ENCODE results near the gene TACR1.

Gene TACR1

DNA sequence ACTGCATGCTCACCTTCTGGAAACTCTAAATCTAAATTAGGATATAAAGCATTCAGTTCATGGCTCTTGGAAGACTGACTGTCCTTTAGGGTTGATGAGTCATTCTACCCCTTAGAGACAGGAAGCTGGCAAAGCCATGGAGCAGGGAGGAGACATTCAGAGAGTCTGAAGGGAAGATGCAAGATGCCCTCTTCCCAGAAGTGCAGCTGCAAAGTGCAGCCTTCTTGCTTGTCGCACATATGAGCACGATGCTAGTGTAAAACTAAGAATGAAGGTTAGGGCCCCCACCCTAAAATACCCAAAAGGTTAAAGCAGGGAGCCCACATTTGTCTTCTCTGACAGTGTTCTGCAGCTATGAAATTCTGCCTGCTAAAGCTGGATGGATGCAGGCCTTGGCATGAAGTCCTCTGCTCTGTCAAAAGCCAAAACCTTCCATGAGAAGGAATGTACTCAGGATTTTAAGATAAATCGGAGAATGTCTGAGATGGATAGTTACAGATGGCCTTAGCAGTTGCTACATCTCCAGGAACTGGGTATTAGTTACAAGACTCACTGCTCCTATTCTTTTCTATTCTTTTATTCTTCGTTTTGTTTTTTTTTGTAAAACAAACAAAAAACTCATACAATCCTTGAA lies 151.2 kb downstream of the TACR1 start:
- Histone ChIP-seq H3K4me1 (ENCODE audit: insufficient read depth, low read length) (peaks cover 5% of the 10 kb centered on the region; the same call in 1 of the 2 replicates), H3K36me3 (ENCODE audit: insufficient read depth, low read length) (no peaks in the 10 kb centered on the region), H3K9me3 (ENCODE audit: control insufficient read depth, insufficient read depth, low read length) (no peaks in the 10 kb centered on the region), H3K9ac (ENCODE audit: low read depth, low read length) (no peak overlapping the region)

DNA sequence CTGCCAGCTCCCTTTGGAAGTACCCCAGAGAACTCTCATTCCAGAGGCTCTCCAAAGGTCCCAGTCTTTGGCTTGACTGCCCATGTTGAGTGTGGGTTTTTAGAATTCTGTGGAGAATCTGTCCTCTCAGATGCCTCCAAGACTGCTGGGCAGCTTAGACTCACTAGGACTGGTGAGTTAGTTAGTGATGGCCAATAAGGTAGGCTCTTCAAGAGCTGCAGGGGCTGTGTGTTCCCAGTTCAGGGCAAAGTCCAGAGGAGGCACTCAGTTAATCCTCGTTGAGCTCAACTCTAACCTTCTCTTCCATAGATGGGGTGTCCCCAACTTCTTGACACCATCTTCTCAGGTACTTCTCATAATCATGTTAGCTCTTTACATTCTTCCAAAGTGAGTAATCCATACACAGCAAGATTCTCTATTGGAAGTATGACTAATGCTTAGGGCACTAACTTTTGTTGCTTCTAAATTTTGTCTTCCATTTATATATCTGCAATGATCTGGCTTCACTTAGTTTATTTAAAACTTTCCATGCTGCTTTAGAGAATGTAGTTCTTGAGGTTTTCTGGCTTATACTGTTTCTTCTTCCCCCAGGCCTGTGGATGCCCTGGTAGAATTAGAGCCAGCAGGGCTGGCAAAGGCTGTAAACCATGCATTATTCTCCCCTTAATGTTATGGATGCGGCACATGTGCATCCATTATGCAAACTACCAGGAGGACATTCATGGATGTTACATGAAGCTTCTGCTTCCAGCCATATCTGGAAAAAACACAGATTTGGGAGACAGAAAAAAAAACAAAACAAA lies 151.9 kb downstream of the TACR1 start:
- no peaks in the 10 kb centered on the region for H3K36me3 ChIP-seq (ENCODE audit: insufficient read depth, low read length)
- peaks cover 5% of the 10 kb centered on the region; the same call in 1 of the 2 replicates for H3K4me1 ChIP-seq (ENCODE audit: insufficient read depth, low read length)
- no peaks in the 10 kb centered on the region for H3K9me3 ChIP-seq (ENCODE audit: control insufficient read depth, insufficient read depth, low read length)

DNA sequence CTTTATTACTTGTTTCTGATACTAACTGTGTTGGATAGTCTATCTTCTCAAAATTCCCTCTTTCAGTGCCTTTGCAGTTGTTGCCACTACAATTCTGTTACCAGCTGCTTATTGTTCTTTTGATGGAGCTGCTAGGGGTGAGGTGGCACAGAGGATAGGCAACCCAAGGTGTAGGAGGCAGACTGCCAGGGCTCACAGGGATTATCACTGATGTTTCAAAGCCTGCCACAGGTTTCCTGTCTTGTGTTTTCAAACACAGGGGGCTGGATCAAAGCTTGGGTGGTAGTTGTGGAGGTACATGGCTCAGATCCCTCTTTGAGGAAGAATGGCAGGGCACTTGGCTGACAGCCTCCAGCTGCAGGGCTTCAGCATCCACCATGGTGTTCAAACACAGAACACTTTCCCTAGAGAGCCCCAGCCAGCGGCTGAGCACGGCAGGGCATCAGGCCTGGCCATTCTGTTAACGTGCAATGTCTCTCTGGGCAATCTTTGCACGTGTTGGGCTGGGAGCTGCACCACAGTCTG lies 153.7 kb downstream of the TACR1 start:
- H3K36me3 ChIP-seq (ENCODE audit: insufficient read depth, low read length): no peaks in the 10 kb centered on the region
- peaks cover 5% of the 10 kb centered on the region; the same call in 1 of the 2 replicates for H3K4me1 ChIP-seq (ENCODE audit: insufficient read depth, low read length)
- H3K9me3 ChIP-seq (ENCODE audit: control insufficient read depth, insufficient read depth, low read length): no peaks in the 10 kb centered on the region
- H3K9ac ChIP-seq (ENCODE audit: low read depth, low read length): no peak overlapping the region

More for the DNA sequence above, 151.9 kb downstream of the TACR1 start:
- H3K9ac ChIP-seq (ENCODE audit: low read depth, low read length): no peak overlapping the region

DNA sequence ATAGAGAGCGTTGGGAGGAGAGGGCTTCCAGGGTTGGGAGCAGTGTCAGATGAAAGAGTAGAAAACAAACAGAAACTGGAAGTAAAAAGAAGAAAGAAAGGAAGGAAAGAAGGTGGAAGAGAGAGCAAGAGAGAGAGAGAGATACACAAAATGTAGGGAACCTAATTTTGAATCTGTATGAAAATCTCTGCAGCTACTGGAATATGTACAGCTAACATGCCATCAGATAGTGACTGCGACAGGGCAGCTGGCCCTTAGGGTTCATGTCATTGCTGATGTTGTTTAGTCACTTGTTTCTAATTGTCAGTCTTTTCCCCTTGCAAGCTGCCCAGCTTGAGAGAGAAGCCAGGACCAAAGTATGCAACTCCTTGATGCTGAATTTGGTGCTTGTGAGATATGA lies 155.0 kb downstream of the TACR1 start:
- Histone ChIP-seq H3K9ac (ENCODE audit: low read depth, low read length) (no peak overlapping the region), H3K4me1 (ENCODE audit: insufficient read depth, low read length) (peaks cover 5% of the 10 kb centered on the region; the same call in 1 of the 2 replicates), H3K9me3 (ENCODE audit: control insufficient read depth, insufficient read depth, low read length) (no peaks in the 10 kb centered on the region), H3K36me3 (ENCODE audit: insufficient read depth, low read length) (no peaks in the 10 kb centered on the region)

DNA sequence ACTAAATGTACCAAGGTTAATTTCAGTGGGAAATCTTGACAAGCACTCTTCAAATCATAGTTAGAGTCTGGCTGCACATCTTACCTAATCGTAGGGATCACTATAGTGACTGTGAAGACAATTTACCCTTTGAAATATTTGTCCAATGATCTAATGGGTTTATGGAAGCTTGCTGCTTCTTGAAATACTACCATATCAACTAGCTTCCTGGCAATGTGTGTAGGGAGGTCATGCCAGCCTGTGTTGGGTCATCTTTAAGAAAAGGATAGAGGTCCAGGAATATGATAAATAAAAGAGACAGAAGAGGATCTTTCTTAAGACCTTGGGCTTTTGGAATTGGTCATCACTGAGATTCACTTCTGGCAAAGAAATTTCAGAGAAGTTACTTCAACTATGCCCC lies 156.5 kb downstream of the TACR1 start:
- no peaks in the 10 kb centered on the region for H3K36me3 ChIP-seq (ENCODE audit: insufficient read depth, low read length)
- H3K4me1 ChIP-seq (ENCODE audit: insufficient read depth, low read length): peaks cover 3% of the 10 kb centered on the region; the same call in 1 of the 2 replicates
- H3K9me3 ChIP-seq (ENCODE audit: control insufficient read depth, insufficient read depth, low read length): no peaks in the 10 kb centered on the region
- H3K9ac ChIP-seq (ENCODE audit: low read depth, low read length): no peak overlapping the region

GRCh38 chr2:75041731-75042600 lies 157.4 kb downstream of the TACR1 start:
- Histone ChIP-seq H3K9ac (ENCODE audit: low read depth, low read length) (no peak overlapping the region), H3K36me3 (ENCODE audit: insufficient read depth, low read length) (no peaks in the 10 kb centered on the region), H3K4me1 (ENCODE audit: insufficient read depth, low read length) (no peaks in the 10 kb centered on the region), H3K9me3 (ENCODE audit: control insufficient read depth, insufficient read depth, low read length) (no peaks in the 10 kb centered on the region)

DNA sequence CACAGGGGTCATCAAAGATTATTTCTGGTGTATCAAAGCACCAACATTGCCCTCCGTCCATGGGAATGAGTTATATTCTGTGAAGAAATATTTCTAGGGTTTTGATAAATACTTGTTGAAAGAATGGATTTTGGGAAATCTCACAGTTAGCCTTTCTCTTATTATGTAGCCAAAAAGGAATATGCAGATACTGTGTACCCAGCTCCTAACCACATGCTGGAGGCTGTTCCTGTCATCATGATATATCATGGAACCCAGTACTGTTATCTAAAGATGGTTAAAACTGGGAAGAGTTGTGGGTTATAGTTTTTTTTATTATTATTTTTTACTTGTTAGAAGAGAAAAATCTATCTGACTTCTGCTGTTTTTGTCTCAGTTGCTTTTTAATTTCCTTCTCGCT lies 158.1 kb downstream of the TACR1 start:
- Histone ChIP-seq H3K4me1 (ENCODE audit: insufficient read depth, low read length) (no peaks in the 10 kb centered on the region), H3K9me3 (ENCODE audit: control insufficient read depth, insufficient read depth, low read length) (no peaks in the 10 kb centered on the region), H3K36me3 (ENCODE audit: insufficient read depth, low read length) (no peaks in the 10 kb centered on the region), H3K9ac (ENCODE audit: low read depth, low read length) (no peak overlapping the region)

GRCh38 chr2:75035444-75036353 lies 163.6 kb downstream of the TACR1 start:
- Histone ChIP-seq H3K4me1 (ENCODE audit: insufficient read depth, low read length) (no peaks in the 10 kb centered on the region), H3K9me3 (ENCODE audit: control insufficient read depth, insufficient read depth, low read length) (no peaks in the 10 kb centered on the region), H3K9ac (ENCODE audit: low read depth, low read length) (no peak overlapping the region), H3K36me3 (ENCODE audit: insufficient read depth, low read length) (no peaks in the 10 kb centered on the region)

- H3K9me3 ChIP-seq (ENCODE audit: control insufficient read depth, insufficient read depth, low read length): no peaks in the 10 kb centered on the region
- no peak overlapping the region for H3K9ac ChIP-seq (ENCODE audit: low read depth, low read length)
- no peaks in the 10 kb centered on the region for H3K36me3 ChIP-seq (ENCODE audit: insufficient read depth, low read length)
- no peaks in the 10 kb centered on the region for H3K4me1 ChIP-seq (ENCODE audit: insufficient read depth, low read length)
Measured at GRCh38 chr2:75033516-75033915, 165.8 kb downstream of the TACR1 start.

DNA sequence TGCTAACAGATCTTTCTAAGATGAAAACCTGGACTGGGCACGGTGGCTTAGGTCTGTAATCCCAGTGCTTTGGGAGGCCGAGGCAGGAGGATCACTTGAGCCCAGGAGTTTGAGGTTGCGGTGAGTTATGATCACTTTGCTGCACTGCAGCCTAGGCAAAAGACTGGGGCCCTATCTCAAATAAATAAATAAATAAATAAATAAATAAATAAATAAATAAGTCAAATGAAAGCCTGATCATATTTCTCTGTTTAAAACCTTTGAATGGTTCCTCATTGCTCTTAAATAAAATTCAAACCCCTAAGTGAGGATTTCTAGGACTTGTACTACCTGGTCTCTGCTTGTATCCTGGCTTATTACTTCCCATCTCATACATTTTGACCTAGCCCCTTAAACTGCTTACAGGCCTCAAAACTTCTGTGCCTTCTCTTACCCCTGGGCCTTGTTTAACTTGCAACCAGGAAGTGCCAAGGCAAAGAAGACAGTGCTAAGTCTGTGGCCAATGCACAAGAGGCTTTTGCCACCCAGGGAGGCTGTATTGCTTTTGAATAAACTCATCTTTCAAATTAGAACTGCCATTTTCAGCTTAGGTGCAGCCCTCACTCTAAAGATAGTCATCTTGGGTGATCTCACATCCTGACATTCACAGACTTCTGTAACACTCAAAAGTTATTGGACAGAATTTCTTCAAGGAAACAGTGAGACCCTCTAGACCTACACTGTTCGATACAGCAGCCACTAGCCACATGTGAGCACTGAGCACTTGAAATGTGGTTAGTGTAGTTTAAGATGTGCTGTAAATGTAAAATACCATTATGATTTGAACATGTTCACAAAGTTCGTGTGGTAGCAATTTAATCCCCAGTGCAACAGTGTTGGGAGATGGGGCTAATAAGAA lies 167.2 kb downstream of the TACR1 start:
- Histone ChIP-seq H3K9me3 (ENCODE audit: control insufficient read depth, insufficient read depth, low read length) (no peaks in the 10 kb centered on the region), H3K9ac (ENCODE audit: low read depth, low read length) (no peak overlapping the region), H3K36me3 (ENCODE audit: insufficient read depth, low read length) (no peaks in the 10 kb centered on the region), H3K4me1 (ENCODE audit: insufficient read depth, low read length) (no peaks in the 10 kb centered on the region)

DNA sequence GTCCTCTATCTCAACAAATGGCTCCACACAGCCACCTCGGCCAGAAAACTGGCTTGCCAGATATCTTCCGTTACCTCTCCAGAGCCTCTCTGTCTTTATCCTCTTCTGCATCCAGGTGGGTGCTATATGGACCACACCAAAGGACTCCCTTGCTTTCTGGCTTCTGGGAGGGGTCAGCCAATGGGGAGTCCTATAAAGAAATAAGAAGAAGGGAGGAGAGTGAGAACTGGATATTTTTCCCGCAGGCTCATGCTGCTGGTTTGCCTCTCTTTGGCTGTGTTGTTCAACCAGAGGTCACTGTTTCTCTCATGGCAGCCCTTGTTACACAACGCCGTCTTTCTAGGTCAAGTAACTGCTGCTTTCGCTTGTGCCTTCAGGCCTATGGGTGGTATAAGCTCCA lies 168.1 kb downstream of the TACR1 start:
- Histone ChIP-seq H3K4me1 (ENCODE audit: insufficient read depth, low read length) (0 out of 2 replicates have a peak, but pooled peaks cover 2% of the 10 kb centered on the region), H3K36me3 (ENCODE audit: insufficient read depth, low read length) (no peaks in the 10 kb centered on the region), H3K9me3 (ENCODE audit: control insufficient read depth, insufficient read depth, low read length) (no peaks in the 10 kb centered on the region), H3K9ac (ENCODE audit: low read depth, low read length) (no peak overlapping the region)

GRCh38 chr2:75030218-75031009 lies 168.9 kb downstream of the TACR1 start:
- Histone ChIP-seq H3K9ac (ENCODE audit: low read depth, low read length) (no peak overlapping the region), H3K4me1 (ENCODE audit: insufficient read depth, low read length) (0 out of 2 replicates have a peak, but pooled peaks cover 5% of the 10 kb centered on the region), H3K9me3 (ENCODE audit: control insufficient read depth, insufficient read depth, low read length) (no peaks in the 10 kb centered on the region), H3K36me3 (ENCODE audit: insufficient read depth, low read length) (no peaks in the 10 kb centered on the region)

All from ES-I3 (cell line).